Melanocyte of skin (primary cell): ENCODE data around the gene B4GALNT1. TPM values are rescaled to one million over a fixed set of nuclear protein-coding genes. Genes with fewer than 3 reads are reported as not detected.

Experiments
- total RNA-seq, 2 donors: library from RNA; depleted of rRNA; stranded (reverse); fragments of >200 nt; gene quantifications; 2 replicates each; pipeline ENCODE4 v1.2.3, GENCODE V29; 2012

B4GALNT1 gene
- 10 to 100 TPM in 1 of 2 donors, 1 to 10 TPM in 1; 4.7 to 11.7 TPM for total RNA-seq

GRCh38 chr12:57632958-57633840, at the start of gene B4GALNT1:
TSS of gene B4GALNT1 (minus strand) at chr12:57633201. CDS start at chr12:57632132, 1,069 bp downstream.

GRCh38 chr12:57611108-57611826, 21.7 kb downstream of the B4GALNT1 start, which contains the start of gene ARHGEF25:
TSS of gene ARHGEF25 (plus strand) at chr12:57611435. CDS start at chr12:57611895, 460 bp downstream.

DNA sequence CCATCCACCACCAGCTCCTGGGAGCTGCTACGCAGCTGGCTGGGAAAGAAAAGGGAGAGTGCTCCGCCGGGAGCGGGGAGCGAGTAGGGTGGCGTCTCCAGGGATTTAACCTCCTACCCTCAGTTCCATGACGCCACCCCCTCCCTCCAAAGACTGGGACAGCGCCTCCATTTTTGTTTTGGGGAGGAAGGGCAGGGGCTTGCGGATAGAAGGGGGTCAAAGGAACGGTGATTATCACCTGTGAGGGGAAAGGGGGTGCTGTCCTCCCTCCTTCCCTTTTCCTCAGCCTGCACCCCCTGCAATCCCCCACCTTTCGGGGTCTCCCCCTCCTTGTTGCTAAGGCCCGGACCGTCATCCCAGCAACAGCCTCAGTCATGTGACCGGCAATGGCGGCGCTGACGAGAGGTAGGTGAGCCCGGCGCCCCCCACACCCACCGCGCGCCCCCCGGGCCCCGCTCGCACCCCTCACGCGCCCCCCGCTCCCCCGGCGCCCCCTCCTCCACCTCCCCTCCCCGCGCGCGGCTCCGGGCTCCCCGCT, 28.5 kb downstream of the B4GALNT1 start, which contains the start of gene DTX3:
DTX3 (plus strand) TSS at position 371 of the 538 bp plus-strand sequence. CDS start 1,694 bp downstream, outside the sequence.

DNA sequence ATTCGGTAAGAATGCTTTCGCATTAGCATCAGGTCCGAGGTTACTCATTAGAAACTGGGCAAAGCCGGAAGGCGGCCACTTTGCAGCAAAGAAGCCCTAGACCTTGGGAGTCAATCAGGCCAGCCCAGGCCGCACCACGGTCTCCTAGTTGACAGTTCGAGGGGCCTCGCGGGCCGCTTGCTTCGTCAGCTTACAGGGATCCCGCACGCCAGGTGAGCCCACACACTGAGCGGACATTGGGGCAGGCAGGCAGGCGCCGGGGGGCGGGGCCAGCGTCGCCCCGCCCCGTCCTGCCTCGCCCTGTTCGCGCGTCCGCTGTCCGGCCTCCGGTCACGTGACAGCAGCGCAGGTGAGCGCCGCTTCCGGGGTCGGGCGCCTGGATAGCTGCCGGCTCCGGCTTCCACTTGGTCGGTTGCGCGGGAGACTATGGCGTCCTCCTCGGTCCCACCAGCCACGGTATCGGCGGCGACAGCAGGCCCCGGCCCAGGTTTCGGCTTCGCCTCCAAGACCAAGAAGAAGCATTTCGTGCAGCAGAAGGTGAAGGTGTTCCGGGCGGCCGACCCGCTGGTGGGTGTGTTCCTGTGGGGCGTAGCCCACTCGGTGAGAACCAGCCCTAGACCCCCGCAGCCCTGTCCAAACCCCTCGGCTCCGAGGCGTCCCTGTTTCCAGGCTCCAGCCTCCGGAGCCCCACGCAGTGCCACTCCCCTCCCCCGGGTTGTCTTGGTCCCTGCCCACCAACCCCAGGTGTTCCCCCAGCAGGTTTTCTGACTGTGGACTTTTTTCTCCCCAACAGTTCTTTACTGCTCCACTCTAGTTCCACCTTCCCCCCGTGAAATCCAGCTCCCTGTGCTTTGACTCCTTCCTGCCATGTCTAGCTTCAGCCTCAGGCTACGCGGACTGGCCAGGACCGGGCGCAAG, 41.9 kb downstream of the B4GALNT1 start, which contains the start of gene PIP4K2C:
PIP4K2C (plus strand) TSS at position 329 of the 918 bp plus-strand sequence; CDS start at position 427, 98 bp downstream.

Other genes starting within 250 kb of the B4GALNT1 start
- gene R3HDM2, start 202.2 kb downstream of the B4GALNT1 start, total RNA-seq: 10 to 100 TPM; 14.0 to 23.4 TPM
- gene INHBC, start 198.4 kb downstream of the B4GALNT1 start, total RNA-seq: under 1 TPM in 1 of 2 donors, not detected in 1; under 0.01 TPM
- gene INHBE, start 177.9 kb downstream of the B4GALNT1 start, total RNA-seq: not detected
- under 1 TPM in 1 of 2 donors, not detected in 1; 0.33 TPM for gene GLI1, start 173.4 kb downstream of the B4GALNT1 start, total RNA-seq
- not detected for gene ARHGAP9, start 153.3 kb downstream of the B4GALNT1 start, total RNA-seq
- gene MARS1, start 145.1 kb downstream of the B4GALNT1 start, total RNA-seq: 100 to 1,000 TPM in 1 of 2 donors, 10 to 100 TPM in 1; 74.7 to 106 TPM
- gene DDIT3, start 112.7 kb downstream of the B4GALNT1 start, total RNA-seq: 10 to 100 TPM; 17.6 to 19.6 TPM
- 1 to 10 TPM; 6.5 to 8.7 TPM for gene MBD6, start 110.4 kb downstream of the B4GALNT1 start, total RNA-seq
- gene DCTN2, start 86.0 kb downstream of the B4GALNT1 start, total RNA-seq: 100 to 1,000 TPM; 105 to 108 TPM
- under 1 TPM; under 0.01 to 0.34 TPM for gene KIF5A, start 83.2 kb downstream of the B4GALNT1 start, total RNA-seq
- 10 to 100 TPM; 36.6 to 47.8 TPM for gene PIP4K2C, start 42.0 kb downstream of the B4GALNT1 start, total RNA-seq
- gene DTX3, start 28.4 kb downstream of the B4GALNT1 start, total RNA-seq: 10 to 100 TPM; 11.7 to 17.6 TPM
- gene ARHGEF25, start 21.8 kb downstream of the B4GALNT1 start, total RNA-seq: 1 to 10 TPM; 5.2 to 5.3 TPM
- gene OS9, start 60.9 kb upstream of the B4GALNT1 start, total RNA-seq: 100 to 1,000 TPM in 1 of 2 donors, 10 to 100 TPM in 1; 82.9 to 128 TPM
- gene AGAP2, start 105.5 kb upstream of the B4GALNT1 start, total RNA-seq: under 1 TPM; under 0.01 to 0.34 TPM
- 10 to 100 TPM; 33.0 to 37.2 TPM for gene TSPAN31, start 111.8 kb upstream of the B4GALNT1 start, total RNA-seq
- 100 to 1,000 TPM; 295 to 361 TPM for gene CDK4, start 119.1 kb upstream of the B4GALNT1 start, total RNA-seq
- gene MARCHF9, start 121.9 kb upstream of the B4GALNT1 start, total RNA-seq: 1 to 10 TPM; 4.3 to 5.9 TPM
- under 1 TPM in 1 of 2 donors, not detected in 1; 1.00 TPM for gene CYP27B1, start 133.9 kb upstream of the B4GALNT1 start, total RNA-seq
- gene METTL1, start 138.9 kb upstream of the B4GALNT1 start, total RNA-seq: 10 to 100 TPM in 1 of 2 donors, 1 to 10 TPM in 1; 4.1 to 13.0 TPM
- gene EEF1AKMT3, start 139.4 kb upstream of the B4GALNT1 start, total RNA-seq: 1 to 10 TPM; 3.4 to 5.7 TPM
- gene TSFM, start 149.6 kb upstream of the B4GALNT1 start, total RNA-seq: 10 to 100 TPM; 28.9 to 40.6 TPM
- gene AVIL, start 185.5 kb upstream of the B4GALNT1 start, total RNA-seq: 1 to 10 TPM in 1 of 2 donors, under 1 TPM in 1; 1.00 to 2.4 TPM
- gene CTDSP2, start 213.5 kb upstream of the B4GALNT1 start, total RNA-seq: 10 to 100 TPM; 37.0 to 42.7 TPM